ENCODE data around the gene CHMP1A.

- no peak for TF ChIP-seq EZH2 (IDR thresholded peaks at IDR 0.05)
- no peak for TF ChIP-seq POLR2AphosphoS5 (IDR thresholded peaks at IDR 0.05; ENCODE audit: borderline replicate concordance, low read depth, low read length)
Observed at GRCh38 chr16:89623511-89624261, 33.8 kb downstream of the CHMP1A start.

Measured in SK-N-MC (cell line).